MCF 10A (cell line): ENCODE measurements around the gene VASH1. TPM values are rescaled to one million over a fixed set of nuclear protein-coding genes. Genes with fewer than 3 reads are reported as not detected.
A peak's percentile ranks its signal among the peaks of the same experiment; 100 is the strongest.

Experiments
- BruUV-seq: library from RNA; stranded (reverse); fragments of 400-500 nt; replicated peaks from 2 replicates; lab custom pipeline; 2021; lab: Mats Ljungman, UMichigan
- CTCF ChIA-PET: fragments of 300-600 bp; sonication (Branson Sonifier 250); formaldehyde crosslinking; extraction: SDS; loops from one replicate; lab custom pipeline; 2021; ENCODE audit warnings: antibody characterized with exemption, inconsistent platforms; lab: Yijun Ruan, JAX
- POLR2A ChIA-PET: fragments of 300-600, 350-650 bp; sonication (Branson Sonifier 250); formaldehyde crosslinking; extraction: SDS; loops from one replicate; lab custom pipeline; 2020; ENCODE audit warnings: antibody characterized with exemption, inconsistent platforms; lab: Yijun Ruan, JAX
- DNase-seq: peaks from one replicate; pipeline ENCODE4 v3.0.0-alpha.2; 2018; ENCODE audit not compliant: unreplicated experiment
- H3K27ac Mint-ChIP-seq: one replicate; pipeline ENCODE4 v1.8.0; 2022; ENCODE audit warnings: mild to moderate bottlenecking, low read depth, mixed read lengths; ENCODE audit not compliant: unreplicated experiment
- H3K27me3 Mint-ChIP-seq: one replicate; pipeline ENCODE4 v1.8.0; 2022; ENCODE audit warnings: mixed read lengths; ENCODE audit not compliant: insufficient read depth, unreplicated experiment
- H3K36me3 Mint-ChIP-seq: one replicate; pipeline ENCODE4 v1.8.0; 2022; ENCODE audit warnings: mild to moderate bottlenecking, moderate library complexity, mixed read lengths; ENCODE audit not compliant: insufficient read depth, unreplicated experiment
- H3K4me1 Mint-ChIP-seq: one replicate; pipeline ENCODE4 v1.8.0; 2022; ENCODE audit warnings: mixed read lengths; ENCODE audit not compliant: insufficient read depth, unreplicated experiment
- H3K4me3 Mint-ChIP-seq: one replicate; pipeline ENCODE4 v1.8.0; 2022; ENCODE audit warnings: mild to moderate bottlenecking, moderate library complexity, mixed read lengths; ENCODE audit not compliant: unreplicated experiment
- H3K9me3 Mint-ChIP-seq: one replicate; pipeline ENCODE4 v1.8.0; 2022; ENCODE audit warnings: mixed read lengths; ENCODE audit not compliant: unreplicated experiment
- CTCF ChIP-seq: fragments of 200-600 bp; IDR thresholded peaks from one replicate; pipeline ENCODE4 v1.8.0; 2022; ENCODE audit warnings: antibody characterized with exemption, mild to moderate bottlenecking; ENCODE audit not compliant: unreplicated experiment
- intact Hi-C: fragments of 100-400 bp; cut with micrococcal nuclease; formaldehyde crosslinking; loops from 2 replicates; pipeline ENCODE4 v1.14.1; 2022
- total RNA-seq: library from RNA; stranded (reverse); gene quantifications from 2 replicates; pipeline ENCODE4 v1.2.3, GENCODE V29; 2022

Gene VASH1
- total RNA-seq, 1 experiment from 2014 or later, result 0.35 TPM

- intact Hi-C loops, result no loop called here
These were observed 12.9 kb downstream of the VASH1 start for GRCh38 chr14:76773956-76774820.

GRCh38 chr14:76774821-76775694 lies 13.8 kb downstream of the VASH1 start:
- POLR2A ChIA-PET, result interaction anchor here (1.6 kb wide), 1 partner anchor 10 kb away, joined by 4 read pairs; no protein-coding TSS in a partner anchor
- CTCF ChIA-PET, result no interaction called here
- no peak overlapping the region for H3K4me3 Mint-ChIP-seq
- H3K9me3 Mint-ChIP-seq, result no peaks in the 10 kb centered on the region
- no peaks in the 10 kb centered on the region for H3K27me3 Mint-ChIP-seq
- TF ChIP-seq CTCF, result no peak
- peaks cover 5% of the 10 kb centered on the region for H3K36me3 Mint-ChIP-seq
- DNase-seq, result no peak
- H3K4me1 Mint-ChIP-seq, result no peaks in the 10 kb centered on the region
- peak overlapping the region; percentile 32 for H3K27ac Mint-ChIP-seq
- no TSS peak for BruUV-seq
- intact Hi-C loops, result no loop called here

More at GRCh38 chr14:76773956-76774820, 12.9 kb downstream of the VASH1 start:
- no peak overlapping the region for H3K27ac Mint-ChIP-seq
- H3K4me3 Mint-ChIP-seq, result no peak overlapping the region
- DNase-seq, result no peak
- no TSS peak for BruUV-seq
- ChIA-PET POLR2A (interaction anchor here (0.7 kb wide), 1 partner anchor 146 kb away, joined by 4 read pairs; no protein-coding TSS in a partner anchor), CTCF (interaction anchor here (0.6 to 0.7 kb wide), 3 partner anchors 11 to 1957 kb away, joined by 3 to 4 read pairs (median 4); no protein-coding TSS in a partner anchor)
- no peaks in the 10 kb centered on the region for H3K4me1 Mint-ChIP-seq
- peaks cover 5% of the 10 kb centered on the region for H3K36me3 Mint-ChIP-seq
- H3K9me3 Mint-ChIP-seq, result no peaks in the 10 kb centered on the region
- H3K27me3 Mint-ChIP-seq, result no peaks in the 10 kb centered on the region
- TF ChIP-seq CTCF, result no peak

- POLR2A ChIA-PET, result interaction anchor here (1.6 kb wide), 1 partner anchor 9 kb away, joined by 4 read pairs; no protein-coding TSS in a partner anchor
- DNase-seq, result no peak
- no peaks in the 10 kb centered on the region for H3K9me3 Mint-ChIP-seq
- H3K27me3 Mint-ChIP-seq, result no peaks in the 10 kb centered on the region
- intact Hi-C loops, result no loop called here
- no peak overlapping the region for H3K4me3 Mint-ChIP-seq
- BruUV-seq, result no TSS peak
- TF ChIP-seq CTCF, result no peak
- H3K27ac Mint-ChIP-seq, result no peak overlapping the region
- no peaks in the 10 kb centered on the region for H3K4me1 Mint-ChIP-seq
- H3K36me3 Mint-ChIP-seq, result peaks cover 8% of the 10 kb centered on the region
- CTCF ChIA-PET, result interaction anchor here (0.7 to 1.5 kb wide), 2 partner anchors 13 to 66 kb away, joined by 5 to 6 read pairs; no protein-coding TSS in a partner anchor
These were observed 14.6 kb downstream of the VASH1 start for GRCh38 chr14:76775695-76776427.
